ENCODE results near the gene ITPR1. TPM values are rescaled to one million over a fixed set of nuclear protein-coding genes. Genes with fewer than 3 reads are reported as not detected.

The ITPR1 gene
- total RNA-seq, 4 donors from 2014 or later, result 56.1 to 71.2 (median 61.9) TPM

- peak overlapping the region; percentile 75 to 91 (median 86) for H3K27ac ChIP-seq
- H3K4me1 ChIP-seq, result peaks cover 0 to 75% (median 60%) of the 10 kb centered on the region in 4 donors
Measured at GRCh38 chr3:4825436-4826236, 332.5 kb downstream of the ITPR1 start.

DNA sequence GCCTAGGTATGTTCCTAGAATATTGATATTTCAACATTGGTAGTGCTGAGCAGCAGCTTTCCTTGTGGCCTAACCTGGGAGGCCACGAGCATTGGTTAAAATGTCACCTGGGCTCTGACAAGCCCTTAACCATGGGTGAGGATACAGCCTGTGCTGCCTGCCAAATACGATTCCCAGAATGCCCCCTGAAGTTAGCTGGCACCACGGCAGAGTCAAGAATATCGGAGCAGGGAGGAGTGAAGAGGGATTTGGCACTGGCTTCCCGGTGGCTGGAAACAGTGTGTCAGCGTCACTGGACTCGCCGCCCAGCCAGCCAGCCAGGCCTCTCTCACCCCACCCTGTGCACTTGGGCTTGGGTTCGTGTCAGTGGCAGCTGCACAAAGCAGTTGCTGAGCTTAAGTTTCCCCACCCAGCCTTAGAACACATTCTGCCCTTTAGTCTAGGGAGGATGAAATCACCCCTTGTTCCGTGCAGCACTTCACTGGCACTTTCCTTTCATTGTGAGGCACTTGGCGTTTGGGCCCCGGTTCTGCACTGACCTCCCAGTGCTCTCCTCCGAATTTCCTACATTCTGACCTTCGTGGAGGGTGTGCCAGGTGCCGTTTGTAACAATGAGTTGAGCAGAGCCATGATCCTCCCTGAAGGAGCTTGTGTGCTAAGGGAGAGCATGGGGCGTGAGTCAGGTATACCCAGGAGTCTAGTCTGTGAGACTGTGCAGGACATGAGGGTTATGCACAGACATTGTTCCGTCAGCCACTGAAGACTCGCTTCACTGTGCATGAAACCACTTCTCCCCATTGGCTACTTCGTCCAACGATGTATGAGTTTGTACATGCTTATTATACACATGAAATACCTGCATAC lies 333.3 kb downstream of the ITPR1 start:
- TF ChIP-seq EP300 (IDR thresholded peaks at IDR 0.05) (peak; percentile 30 to 96), POLR2A (IDR thresholded peaks at IDR 0.05) (peak in 1 of 2 donors; percentile 39)
- TF ChIP-seq, protein P1, sequence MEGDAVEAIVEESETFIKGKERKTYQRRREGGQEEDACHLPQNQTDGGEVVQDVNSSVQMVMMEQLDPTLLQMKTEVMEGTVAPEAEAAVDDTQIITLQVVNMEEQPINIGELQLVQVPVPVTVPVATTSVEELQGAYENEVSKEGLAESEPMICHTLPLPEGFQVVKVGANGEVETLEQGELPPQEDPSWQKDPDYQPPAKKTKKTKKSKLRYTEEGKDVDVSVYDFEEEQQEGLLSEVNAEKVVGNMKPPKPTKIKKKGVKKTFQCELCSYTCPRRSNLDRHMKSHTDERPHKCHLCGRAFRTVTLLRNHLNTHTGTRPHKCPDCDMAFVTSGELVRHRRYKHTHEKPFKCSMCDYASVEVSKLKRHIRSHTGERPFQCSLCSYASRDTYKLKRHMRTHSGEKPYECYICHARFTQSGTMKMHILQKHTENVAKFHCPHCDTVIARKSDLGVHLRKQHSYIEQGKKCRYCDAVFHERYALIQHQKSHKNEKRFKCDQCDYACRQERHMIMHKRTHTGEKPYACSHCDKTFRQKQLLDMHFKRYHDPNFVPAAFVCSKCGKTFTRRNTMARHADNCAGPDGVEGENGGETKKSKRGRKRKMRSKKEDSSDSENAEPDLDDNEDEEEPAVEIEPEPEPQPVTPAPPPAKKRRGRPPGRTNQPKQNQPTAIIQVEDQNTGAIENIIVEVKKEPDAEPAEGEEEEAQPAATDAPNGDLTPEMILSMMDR (IDR thresholded peaks at IDR 0.05), result peak in 1 of 5 experiments; percentile 30
- no peaks in the 10 kb centered on the region for H3K9me3 ChIP-seq
- no peaks in the 10 kb centered on the region for H3K36me3 ChIP-seq
- peaks cover 0 to 75% (median 60%) of the 10 kb centered on the region in 4 donors for H3K4me1 ChIP-seq
- H3K27ac ChIP-seq, result peak overlapping the region; percentile 75 to 91 (median 86)
- H3K4me3 ChIP-seq, result no peak overlapping the region
- peak; percentile 50 to 69 for DNase-seq (ENCODE audit: low spot score in 2 of 2)
- WGBS, 2 donors, result 24 to 33% methylated on average over 20 of the region's 20 CpGs
- no peaks in the 10 kb centered on the region for H3K27me3 ChIP-seq

More at GRCh38 chr3:4825436-4826236, 332.5 kb downstream of the ITPR1 start:
- TF ChIP-seq POLR2A (IDR thresholded peaks at IDR 0.05), result no peak
- TF ChIP-seq, protein P1 (IDR thresholded peaks at IDR 0.05), result no peak
- no peak for TF ChIP-seq EP300 (IDR thresholded peaks at IDR 0.05)
- no peak overlapping the region for H3K4me3 ChIP-seq
- no peaks in the 10 kb centered on the region for H3K36me3 ChIP-seq
- DNase-seq (ENCODE audit: low spot score in 2 of 2), result no peak
- H3K9me3 ChIP-seq, result no peaks in the 10 kb centered on the region
- no peaks in the 10 kb centered on the region for H3K27me3 ChIP-seq
- 45 to 58% methylated on average over 12 of the region's 12 CpGs for WGBS, 2 donors

- Histone ChIP-seq H3K9me3 (no peaks in the 10 kb centered on the region), H3K36me3 (no peaks in the 10 kb centered on the region), H3K27ac (peak overlapping the region; percentile 75 to 91 (median 86)), H3K27me3 (no peaks in the 10 kb centered on the region), H3K4me1 (peaks cover 0 to 76% (median 60%) of the 10 kb centered on the region in 4 donors), H3K4me3 (no peak overlapping the region)
- WGBS, 2 donors, result 51 to 56% methylated on average over 8 of the region's 8 CpGs
- TF ChIP-seq EP300 (IDR thresholded peaks at IDR 0.05) (no peak), POLR2A (IDR thresholded peaks at IDR 0.05) (no peak)
- TF ChIP-seq, protein P1 (IDR thresholded peaks at IDR 0.05), result no peak
- DNase-seq (ENCODE audit: low spot score in 2 of 2), result no peak
Measured at GRCh38 chr3:4827767-4828166, 334.6 kb downstream of the ITPR1 start.

- Histone ChIP-seq H3K27ac (peak overlapping the region; percentile 75 to 91 (median 86)), H3K9me3 (no peaks in the 10 kb centered on the region), H3K4me1 (peaks cover 0 to 76% (median 60%) of the 10 kb centered on the region in 4 donors), H3K27me3 (no peaks in the 10 kb centered on the region), H3K4me3 (no peak overlapping the region), H3K36me3 (peaks cover 0 to under 1% (median 0%) of the 10 kb centered on the region in 3 donors)
- 56 to 60% methylated on average over 10 of the region's 10 CpGs for WGBS, 2 donors
- peak; percentile 32 to 67 for DNase-seq (ENCODE audit: low spot score in 2 of 2)
- TF ChIP-seq POLR2A (IDR thresholded peaks at IDR 0.05) (no peak), EP300 (IDR thresholded peaks at IDR 0.05) (peak; percentile 32 to 92)
- TF ChIP-seq, protein P1 (IDR thresholded peaks at IDR 0.05), result no peak
Measured at GRCh38 chr3:4828279-4829030, 335.3 kb downstream of the ITPR1 start.
